GM12872 (cell line): ENCODE data around the gene CDKAL1.

Experiments used
- TF ChIP-seq, protein P1 (sequence below): IDR thresholded peaks from 3 replicates; pipeline ENCODE4 v1.5.1; 2011; ENCODE audit warnings: low read depth, mild to moderate bottlenecking, low read length, moderate library complexity; ENCODE audit not compliant: insufficient read depth

CDKAL1 gene

DNA sequence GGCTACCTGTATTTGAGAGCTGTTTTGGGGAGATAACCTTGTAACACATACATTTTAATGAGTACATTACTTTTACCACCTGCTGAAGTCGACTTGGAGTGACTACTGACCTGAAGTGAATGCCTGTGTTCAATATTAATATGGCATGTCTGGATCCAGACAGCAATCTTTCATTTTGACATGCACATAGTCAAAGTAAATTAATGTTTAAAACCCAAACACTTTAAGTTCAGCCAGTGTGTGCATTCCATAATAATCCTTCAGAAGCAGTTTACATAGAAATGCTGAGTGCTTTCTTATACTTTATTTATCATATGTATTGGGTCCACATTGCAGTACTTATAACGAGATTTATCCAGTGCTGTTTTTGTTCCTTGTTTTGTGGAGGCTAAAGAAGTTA, 38.0 kb downstream of the CDKAL1 start:
- TF ChIP-seq, protein P1, sequence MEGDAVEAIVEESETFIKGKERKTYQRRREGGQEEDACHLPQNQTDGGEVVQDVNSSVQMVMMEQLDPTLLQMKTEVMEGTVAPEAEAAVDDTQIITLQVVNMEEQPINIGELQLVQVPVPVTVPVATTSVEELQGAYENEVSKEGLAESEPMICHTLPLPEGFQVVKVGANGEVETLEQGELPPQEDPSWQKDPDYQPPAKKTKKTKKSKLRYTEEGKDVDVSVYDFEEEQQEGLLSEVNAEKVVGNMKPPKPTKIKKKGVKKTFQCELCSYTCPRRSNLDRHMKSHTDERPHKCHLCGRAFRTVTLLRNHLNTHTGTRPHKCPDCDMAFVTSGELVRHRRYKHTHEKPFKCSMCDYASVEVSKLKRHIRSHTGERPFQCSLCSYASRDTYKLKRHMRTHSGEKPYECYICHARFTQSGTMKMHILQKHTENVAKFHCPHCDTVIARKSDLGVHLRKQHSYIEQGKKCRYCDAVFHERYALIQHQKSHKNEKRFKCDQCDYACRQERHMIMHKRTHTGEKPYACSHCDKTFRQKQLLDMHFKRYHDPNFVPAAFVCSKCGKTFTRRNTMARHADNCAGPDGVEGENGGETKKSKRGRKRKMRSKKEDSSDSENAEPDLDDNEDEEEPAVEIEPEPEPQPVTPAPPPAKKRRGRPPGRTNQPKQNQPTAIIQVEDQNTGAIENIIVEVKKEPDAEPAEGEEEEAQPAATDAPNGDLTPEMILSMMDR, result no peak

DNA sequence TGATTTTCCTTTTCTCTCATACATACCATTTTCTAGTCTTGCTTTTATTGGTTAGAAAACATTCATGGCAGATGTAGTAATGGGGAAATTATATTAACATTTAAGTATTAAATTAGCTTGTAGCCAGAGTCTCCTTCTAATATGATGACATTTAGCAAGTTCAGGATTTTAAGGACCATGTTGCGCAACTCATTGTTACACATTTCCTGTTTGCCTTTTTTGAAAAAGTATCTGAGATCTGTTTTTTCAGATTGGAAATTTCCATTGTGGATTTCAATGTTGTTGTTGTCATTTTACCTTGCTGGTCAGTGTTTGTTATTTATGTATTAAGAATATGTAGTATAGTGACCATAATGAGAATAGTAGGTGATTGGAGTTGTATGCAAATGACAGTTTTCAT, 38.7 kb downstream of the CDKAL1 start:
- TF ChIP-seq, protein P1, result no peak

DNA sequence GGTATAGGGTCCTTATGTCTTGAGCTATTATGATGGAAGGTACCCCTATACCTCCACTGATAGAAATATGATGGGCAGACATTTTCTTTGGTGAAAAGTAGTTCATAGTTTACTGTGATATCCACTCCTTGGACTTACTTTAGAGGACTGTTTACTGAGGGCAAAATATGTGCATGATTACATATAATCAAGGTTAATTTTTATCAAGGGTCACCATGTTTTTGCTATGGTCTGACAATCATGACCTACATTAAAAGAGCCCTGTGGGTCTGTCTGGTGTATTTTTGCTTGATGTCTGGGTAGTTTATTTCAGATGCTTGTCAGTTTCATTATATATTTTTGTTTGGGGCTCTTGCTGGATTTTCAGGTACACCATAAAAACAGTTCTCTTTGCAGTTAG, 40.1 kb downstream of the CDKAL1 start:
- TF ChIP-seq, protein P1, result no peak

DNA sequence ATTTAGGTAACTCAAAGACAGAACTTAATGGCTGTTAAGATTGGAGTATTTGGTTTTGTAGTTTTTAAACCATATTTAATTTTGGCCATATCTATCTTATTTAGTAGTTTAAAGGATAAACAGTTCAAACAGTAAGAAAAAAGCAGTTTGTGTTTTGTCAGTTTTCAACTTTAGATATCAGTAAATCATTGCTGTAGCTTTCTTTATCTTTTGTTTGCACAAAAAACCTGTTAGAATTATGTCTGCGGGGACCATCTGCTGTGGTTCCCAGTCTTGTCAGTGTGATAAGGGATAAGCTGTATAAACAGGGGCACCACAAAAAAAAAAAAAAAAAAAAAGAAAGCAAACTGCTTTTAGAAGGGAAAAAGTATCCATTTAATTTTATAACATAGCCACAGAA, 40.9 kb downstream of the CDKAL1 start:
- TF ChIP-seq, protein P1, result no peak

DNA sequence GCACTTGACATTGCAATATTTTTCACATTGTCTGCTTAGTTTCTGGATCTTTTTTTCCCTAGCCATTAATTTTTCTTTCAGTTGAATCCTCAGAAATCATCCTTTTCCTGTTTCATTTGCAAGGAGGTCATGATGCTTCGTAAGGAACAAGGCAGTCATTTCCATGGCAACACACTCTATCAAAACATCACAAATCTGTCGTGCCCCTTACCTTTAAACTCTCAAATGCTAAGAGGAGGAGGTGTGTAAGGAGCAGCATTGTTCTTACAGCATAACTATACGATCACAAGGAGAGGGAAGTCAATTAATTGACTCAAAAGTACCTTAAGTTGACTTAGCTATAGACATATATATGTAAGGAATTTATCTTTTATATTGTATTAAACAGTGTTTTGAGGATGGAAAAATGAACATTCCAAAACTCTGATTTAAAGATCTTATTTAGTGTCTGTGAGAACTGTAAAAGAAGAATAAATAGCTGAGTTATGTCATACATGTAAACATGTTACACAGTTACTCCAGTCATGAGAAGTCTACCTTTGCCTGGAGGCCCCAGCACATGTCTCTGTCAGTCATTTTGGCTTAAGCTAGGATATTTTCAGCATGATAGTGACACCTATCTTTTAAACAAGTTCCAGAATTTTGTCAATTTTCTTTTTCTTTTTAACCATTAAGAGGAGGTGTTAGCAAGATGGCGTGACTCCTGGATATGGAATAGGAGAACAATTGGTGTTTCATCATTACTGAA, 41.6 kb downstream of the CDKAL1 start:
- TF ChIP-seq, protein P1, result no peak

DNA sequence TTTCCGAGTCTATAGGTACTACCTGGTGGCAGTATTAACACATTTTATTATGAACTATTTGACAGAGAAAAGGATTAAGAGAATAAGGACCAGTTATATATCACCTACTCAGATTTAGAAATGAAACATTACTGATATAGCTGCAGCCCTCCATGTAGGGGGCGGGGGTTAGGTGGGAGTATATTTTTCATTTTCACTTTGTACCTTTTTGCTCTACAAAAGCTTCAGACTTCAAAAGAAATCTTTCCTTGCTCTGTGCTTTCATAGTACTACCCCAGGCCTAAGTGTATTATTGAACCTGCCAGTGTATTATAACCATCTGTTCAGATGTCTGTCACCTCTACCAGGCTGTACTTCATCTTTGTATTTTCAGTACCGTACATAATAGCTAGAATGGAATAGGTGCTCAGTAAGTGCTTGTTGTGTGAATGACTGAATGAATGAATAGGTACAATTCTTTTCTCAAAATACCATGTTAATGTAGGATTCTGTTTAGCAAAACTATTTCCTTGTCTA, 43.0 kb downstream of the CDKAL1 start:
- TF ChIP-seq, protein P1, result no peak

DNA sequence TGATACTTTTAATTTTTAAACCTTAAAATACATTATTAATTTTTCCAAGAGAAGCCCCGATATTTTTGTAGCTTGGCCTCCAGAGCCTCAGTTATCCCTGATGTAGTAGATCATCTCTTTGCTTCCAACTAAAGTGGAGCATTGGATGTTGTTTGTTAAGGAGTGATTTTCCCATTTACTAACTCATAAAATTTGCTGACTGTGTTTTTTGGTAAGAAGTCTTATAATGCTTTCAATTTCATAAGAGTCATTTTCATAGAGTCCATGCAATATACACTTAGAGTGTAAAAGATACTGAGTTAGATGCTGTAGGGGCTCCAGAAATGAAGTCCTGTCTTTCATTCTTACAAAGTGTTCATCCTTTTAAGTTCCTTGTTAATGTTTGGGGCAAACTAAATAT, 46.8 kb downstream of the CDKAL1 start:
- TF ChIP-seq, protein P1, result no peak
